Colonic mucosa (tissue), 4 donors: ENCODE results near the gene TOPBP1. TPM values are rescaled to one million over a fixed set of nuclear protein-coding genes. Genes with fewer than 3 reads are reported as not detected.
"Not testable (repeated sequence)": the region's sequence is repeated elsewhere in the genome, so short reads cannot be mapped to it uniquely, and the experiment has no call there.

Experiments
- DNase-seq: peaks from one replicate; pipeline ENCODE4 v3.0.0-alpha.2; 2020
- H3K27ac ChIP-seq: fragments of 200-600 bp; one replicate; pipeline ENCODE4 v1.8.0; 2021
- H3K27me3 ChIP-seq: fragments of 200-600 bp; one replicate; pipeline ENCODE4 v1.8.0; 2021
- H3K36me3 ChIP-seq: fragments of 200-600 bp; one replicate; pipeline ENCODE4 v1.8.0; 2021
- H3K4me1 ChIP-seq: fragments of 200-600 bp; one replicate; pipeline ENCODE4 v1.8.0; 2021; ENCODE audit warnings: mild to moderate bottlenecking
- H3K4me3 ChIP-seq: fragments of 200-600 bp; one replicate; pipeline ENCODE4 v1.8.0; 2021
- H3K9ac ChIP-seq, 2 donors: one replicate each; pipeline ENCODE4 v1.7.0; 2013; ENCODE audit warnings: control low read depth in 2 of 2, low read depth in 2 of 2, low read length in 2 of 2
- H3K9me3 ChIP-seq: fragments of 200-600 bp; one replicate; pipeline ENCODE4 v1.8.0; 2021
- intact Hi-C: fragments of 100-400 bp; cut with DNase I; formaldehyde crosslinking; loops from one replicate; pipeline ENCODE4 v1.14.1; 2022
- total RNA-seq, 2 donors: library from RNA; stranded (reverse); fragmentation: NEBNext Ultra II Directional in 1 of 2; extraction: Animal tissue kit (Norgen Biotek cat#: 25700) in 1 of 2; gene quantifications; one replicate each; pipeline ENCODE4 v1.2.1, GENCODE V29; 2021
- TF ChIP-seq, protein P1 (sequence below): fragments of 200-600 bp; IDR thresholded peaks from one replicate; pipeline ENCODE4 v1.8.0; 2022; ENCODE audit warnings: antibody characterized with exemption, mild to moderate bottlenecking
- donor health status: healthy.
- donor health status: DM: no; HTN: no; CAD: no.
- donor health status: DM: no; HTN: no; CAD: no.

The TOPBP1 gene
- total RNA-seq, 2 donors from 2014 or later: 21.7 to 34.6 TPM

- no peaks in the 10 kb centered on the region for H3K9me3 ChIP-seq
- DNase-seq: no peak
- TF ChIP-seq, protein P1, sequence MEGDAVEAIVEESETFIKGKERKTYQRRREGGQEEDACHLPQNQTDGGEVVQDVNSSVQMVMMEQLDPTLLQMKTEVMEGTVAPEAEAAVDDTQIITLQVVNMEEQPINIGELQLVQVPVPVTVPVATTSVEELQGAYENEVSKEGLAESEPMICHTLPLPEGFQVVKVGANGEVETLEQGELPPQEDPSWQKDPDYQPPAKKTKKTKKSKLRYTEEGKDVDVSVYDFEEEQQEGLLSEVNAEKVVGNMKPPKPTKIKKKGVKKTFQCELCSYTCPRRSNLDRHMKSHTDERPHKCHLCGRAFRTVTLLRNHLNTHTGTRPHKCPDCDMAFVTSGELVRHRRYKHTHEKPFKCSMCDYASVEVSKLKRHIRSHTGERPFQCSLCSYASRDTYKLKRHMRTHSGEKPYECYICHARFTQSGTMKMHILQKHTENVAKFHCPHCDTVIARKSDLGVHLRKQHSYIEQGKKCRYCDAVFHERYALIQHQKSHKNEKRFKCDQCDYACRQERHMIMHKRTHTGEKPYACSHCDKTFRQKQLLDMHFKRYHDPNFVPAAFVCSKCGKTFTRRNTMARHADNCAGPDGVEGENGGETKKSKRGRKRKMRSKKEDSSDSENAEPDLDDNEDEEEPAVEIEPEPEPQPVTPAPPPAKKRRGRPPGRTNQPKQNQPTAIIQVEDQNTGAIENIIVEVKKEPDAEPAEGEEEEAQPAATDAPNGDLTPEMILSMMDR: no peak
- intact Hi-C loops: no loop called here
- H3K27me3 ChIP-seq: no peaks in the 10 kb centered on the region
- no peaks in the 10 kb centered on the region for H3K4me1 ChIP-seq
- no peaks in the 10 kb centered on the region for H3K36me3 ChIP-seq
- H3K9ac ChIP-seq: no peak overlapping the region
- H3K4me3 ChIP-seq: no peak overlapping the region
- H3K27ac ChIP-seq: no peak overlapping the region
These were observed 99.4 kb downstream of the TOPBP1 start for GRCh38 chr3:133562376-133562775.

GRCh38 chr3:133561679-133562078 lies 100.1 kb downstream of the TOPBP1 start:
- Histone ChIP-seq H3K27ac (no peak overlapping the region), H3K9me3 (no peaks in the 10 kb centered on the region), H3K27me3 (no peaks in the 10 kb centered on the region), H3K4me1 (no peaks in the 10 kb centered on the region), H3K4me3 (no peak overlapping the region), H3K36me3 (no peaks in the 10 kb centered on the region), H3K9ac (no peak overlapping the region)
- intact Hi-C loops: no loop called here
- no peak for DNase-seq
- TF ChIP-seq, protein P1: no peak

GRCh38 chr3:133551589-133551988 lies 110.2 kb downstream of the TOPBP1 start:
- DNase-seq, H3K9ac ChIP-seq, H3K9me3 ChIP-seq, H3K27me3 ChIP-seq, intact Hi-C loops, H3K4me3 ChIP-seq, H3K27ac ChIP-seq, H3K36me3 ChIP-seq, H3K4me1 ChIP-seq: not testable (repeated sequence)

Other genes with a start within 250 kb of the TOPBP1 start
- 100 to 1,000 TPM; 126 to 142 TPM for gene CDV3, start 88.3 kb downstream of the TOPBP1 start, total RNA-seq
- gene TF, start 84.5 kb upstream of the TOPBP1 start, total RNA-seq: 10 to 100 TPM in 1 of 2 donors, 1 to 10 TPM in 1; 3.2 to 18.6 TPM
- 10 to 100 TPM; 38.0 to 86.1 TPM for gene SRPRB, start 143.9 kb upstream of the TOPBP1 start, total RNA-seq
- 1 to 10 TPM; 2.6 to 5.6 TPM for gene RAB6B, start 233.9 kb upstream of the TOPBP1 start, total RNA-seq